ENCODE results near the gene HJURP. TPM values are rescaled to one million over a fixed set of nuclear protein-coding genes. Genes with fewer than 3 reads are reported as not detected.

HJURP gene
- total RNA-seq, 3 donors from 2014 or later (not counting 1 experiment from before 2014, with no cell fraction given): 0.87 to 3.2 (median 1.5) TPM

- no peak overlapping the region for H3K4me3 ChIP-seq (ENCODE audit: low read length)
- Mint-ChIP-seq H3K4me3 (no peak overlapping the region), H3K27me3 (ENCODE audit: low read depth in 2 of 2) (peaks cover 11 to 28% of the 10 kb centered on the region in 2 donors), H3K36me3 (no peaks in the 10 kb centered on the region), H3K9me3 (no peaks in the 10 kb centered on the region), H3K4me1 (peaks cover 0 to 5% of the 10 kb centered on the region in 2 donors), H3K27ac (no peak overlapping the region)
- intact Hi-C loops (cut with micrococcal nuclease): no loop called here
- H3K36me3 ChIP-seq (ENCODE audit: control insufficient read depth, insufficient read depth, low read length): no peaks in the 10 kb centered on the region
- no peaks in the 10 kb centered on the region for H3K9me3 ChIP-seq (ENCODE audit: control insufficient read depth, insufficient read depth, low read length)
- H3K27me3 ChIP-seq (ENCODE audit: control insufficient read depth, insufficient read depth, low read length): no peaks in the 10 kb centered on the region
- H3K4me1 ChIP-seq (ENCODE audit: control insufficient read depth, insufficient read depth, low read length): no peaks in the 10 kb centered on the region
- ATAC-seq (no peak), DNase-seq (no peak)
- no peak for TF ChIP-seq CTCF (IDR thresholded peaks at IDR 0.05)
- 89% methylated on average over 2 of the region's 2 CpGs for WGBS (ENCODE audit: insufficient coverage)
- H3K27ac ChIP-seq (ENCODE audit: low read length): no peak overlapping the region
Measured at GRCh38 chr2:233814056-233814835, 40.1 kb downstream of the HJURP start.

- no peak overlapping the region for H3K4me3 ChIP-seq (ENCODE audit: low read length)
- H3K36me3 ChIP-seq (ENCODE audit: control insufficient read depth, insufficient read depth, low read length): no peaks in the 10 kb centered on the region
- no peak overlapping the region for H3K27ac ChIP-seq (ENCODE audit: low read length)
- H3K4me3 Mint-ChIP-seq: no peak overlapping the region
- WGBS (ENCODE audit: insufficient coverage): 94% methylated on average over 3 of the region's 3 CpGs
- H3K27ac Mint-ChIP-seq: no peak overlapping the region
- peaks cover 11 to 28% of the 10 kb centered on the region in 2 donors for H3K27me3 Mint-ChIP-seq (ENCODE audit: low read depth in 2 of 2)
- H3K4me1 Mint-ChIP-seq: peaks cover 0 to 5% of the 10 kb centered on the region in 2 donors
- H3K9me3 ChIP-seq (ENCODE audit: control insufficient read depth, insufficient read depth, low read length): no peaks in the 10 kb centered on the region
- ATAC-seq: no peak
- no peak for DNase-seq
- no peak for TF ChIP-seq CTCF (IDR thresholded peaks at IDR 0.05)
- H3K9me3 Mint-ChIP-seq: no peaks in the 10 kb centered on the region
- intact Hi-C loops (cut with micrococcal nuclease): no loop called here
- no peaks in the 10 kb centered on the region for H3K27me3 ChIP-seq (ENCODE audit: control insufficient read depth, insufficient read depth, low read length)
- no peaks in the 10 kb centered on the region for H3K36me3 Mint-ChIP-seq
- no peaks in the 10 kb centered on the region for H3K4me1 ChIP-seq (ENCODE audit: control insufficient read depth, insufficient read depth, low read length)
Measured at GRCh38 chr2:233813236-233814055, 40.9 kb downstream of the HJURP start.

GRCh38 chr2:233811732-233812131, 42.6 kb downstream of the HJURP start:
- Histone ChIP-seq H3K9me3 (ENCODE audit: control insufficient read depth, insufficient read depth, low read length) (no peaks in the 10 kb centered on the region), H3K27ac (ENCODE audit: low read length) (no peak overlapping the region), H3K4me3 (ENCODE audit: low read length) (no peak overlapping the region), H3K27me3 (ENCODE audit: control insufficient read depth, insufficient read depth, low read length) (no peaks in the 10 kb centered on the region), H3K4me1 (ENCODE audit: control insufficient read depth, insufficient read depth, low read length) (no peaks in the 10 kb centered on the region), H3K36me3 (ENCODE audit: control insufficient read depth, insufficient read depth, low read length) (no peaks in the 10 kb centered on the region)
- no peaks in the 10 kb centered on the region for H3K36me3 Mint-ChIP-seq
- TF ChIP-seq CTCF (IDR thresholded peaks at IDR 0.05): no peak
- no peak overlapping the region for H3K27ac Mint-ChIP-seq
- no peaks in the 10 kb centered on the region for H3K4me1 Mint-ChIP-seq
- no peak for DNase-seq
- H3K4me3 Mint-ChIP-seq: no peak overlapping the region
- no peaks in the 10 kb centered on the region for H3K9me3 Mint-ChIP-seq
- intact Hi-C loops (cut with micrococcal nuclease): no loop called here
- H3K27me3 Mint-ChIP-seq (ENCODE audit: low read depth in 2 of 2): peaks cover 8 to 28% of the 10 kb centered on the region in 2 donors
- ATAC-seq: no peak
- 91% methylated on average over 8 of the region's 8 CpGs for WGBS (ENCODE audit: insufficient coverage)

Data from natural killer cell (primary cell).